ENCODE measurements around the gene R3HCC1L. TPM values are rescaled to one million over a fixed set of nuclear protein-coding genes. Genes with fewer than 3 reads are reported as not detected.

The R3HCC1L gene
- total RNA-seq, 1 experiment from 2014 or later = 11.8 TPM

DNA sequence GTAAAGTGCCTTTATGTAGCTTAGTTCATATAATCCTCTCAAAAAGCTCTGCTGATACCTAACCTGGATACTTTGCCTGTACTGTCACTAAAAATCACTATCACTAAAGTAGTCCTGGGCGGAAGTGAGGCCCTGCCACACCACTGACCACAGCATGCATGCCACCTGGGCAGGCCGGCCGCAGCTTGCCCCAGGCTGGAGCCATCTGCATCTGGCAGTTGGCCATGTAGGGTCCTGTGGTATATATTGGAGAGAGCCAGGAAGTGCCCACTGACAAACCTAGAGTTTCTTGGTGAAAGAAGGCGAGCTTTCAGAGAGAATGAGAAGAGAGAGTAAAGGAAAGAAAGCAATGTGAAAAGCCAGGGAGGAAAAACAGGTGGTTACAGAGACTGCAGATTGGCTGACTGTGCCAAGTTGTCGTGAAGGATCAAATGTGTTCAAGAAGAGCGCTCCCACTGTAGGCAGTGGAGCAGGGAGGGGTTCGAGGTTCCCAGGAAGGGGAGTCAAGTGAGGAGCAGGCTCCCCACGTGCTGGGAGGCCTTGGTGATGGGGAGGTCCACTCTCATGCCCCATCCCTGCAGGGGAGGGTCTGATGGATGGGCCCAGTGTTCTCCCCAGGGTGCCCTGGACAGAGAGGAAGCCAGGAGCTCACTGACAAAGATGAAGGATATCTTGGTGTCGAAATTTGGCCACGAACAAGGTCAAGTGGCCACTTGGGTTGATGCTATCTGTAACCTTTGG lies 119.9 kb downstream of the R3HCC1L start:
- H3K27ac Mint-ChIP-seq (ENCODE audit: unreplicated experiment) = no peak overlapping the region
- H3K9me3 Mint-ChIP-seq (ENCODE audit: low read depth, unreplicated experiment) = no peaks in the 10 kb centered on the region
- CTCF ChIA-PET = no interaction called here
- H3K4me1 Mint-ChIP-seq (ENCODE audit: low read depth, unreplicated experiment) = no peaks in the 10 kb centered on the region
- no peak overlapping the region for H3K4me3 Mint-ChIP-seq (ENCODE audit: low read depth, unreplicated experiment)
- TF ChIP-seq, protein P1, sequence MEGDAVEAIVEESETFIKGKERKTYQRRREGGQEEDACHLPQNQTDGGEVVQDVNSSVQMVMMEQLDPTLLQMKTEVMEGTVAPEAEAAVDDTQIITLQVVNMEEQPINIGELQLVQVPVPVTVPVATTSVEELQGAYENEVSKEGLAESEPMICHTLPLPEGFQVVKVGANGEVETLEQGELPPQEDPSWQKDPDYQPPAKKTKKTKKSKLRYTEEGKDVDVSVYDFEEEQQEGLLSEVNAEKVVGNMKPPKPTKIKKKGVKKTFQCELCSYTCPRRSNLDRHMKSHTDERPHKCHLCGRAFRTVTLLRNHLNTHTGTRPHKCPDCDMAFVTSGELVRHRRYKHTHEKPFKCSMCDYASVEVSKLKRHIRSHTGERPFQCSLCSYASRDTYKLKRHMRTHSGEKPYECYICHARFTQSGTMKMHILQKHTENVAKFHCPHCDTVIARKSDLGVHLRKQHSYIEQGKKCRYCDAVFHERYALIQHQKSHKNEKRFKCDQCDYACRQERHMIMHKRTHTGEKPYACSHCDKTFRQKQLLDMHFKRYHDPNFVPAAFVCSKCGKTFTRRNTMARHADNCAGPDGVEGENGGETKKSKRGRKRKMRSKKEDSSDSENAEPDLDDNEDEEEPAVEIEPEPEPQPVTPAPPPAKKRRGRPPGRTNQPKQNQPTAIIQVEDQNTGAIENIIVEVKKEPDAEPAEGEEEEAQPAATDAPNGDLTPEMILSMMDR (IDR thresholded peaks at IDR 0.05; ENCODE audit: unreplicated experiment) = no peak
- no peaks in the 10 kb centered on the region for H3K27me3 Mint-ChIP-seq (ENCODE audit: unreplicated experiment)
- H3K36me3 Mint-ChIP-seq (ENCODE audit: insufficient read depth, unreplicated experiment) = peaks cover 4% of the 10 kb centered on the region
- no TSS peak for BruUV-seq (replicated peaks)
- intact Hi-C loops (cut with micrococcal nuclease; ENCODE audit: unreplicated experiment) = no loop called here
- DNase-seq = no peak

DNA sequence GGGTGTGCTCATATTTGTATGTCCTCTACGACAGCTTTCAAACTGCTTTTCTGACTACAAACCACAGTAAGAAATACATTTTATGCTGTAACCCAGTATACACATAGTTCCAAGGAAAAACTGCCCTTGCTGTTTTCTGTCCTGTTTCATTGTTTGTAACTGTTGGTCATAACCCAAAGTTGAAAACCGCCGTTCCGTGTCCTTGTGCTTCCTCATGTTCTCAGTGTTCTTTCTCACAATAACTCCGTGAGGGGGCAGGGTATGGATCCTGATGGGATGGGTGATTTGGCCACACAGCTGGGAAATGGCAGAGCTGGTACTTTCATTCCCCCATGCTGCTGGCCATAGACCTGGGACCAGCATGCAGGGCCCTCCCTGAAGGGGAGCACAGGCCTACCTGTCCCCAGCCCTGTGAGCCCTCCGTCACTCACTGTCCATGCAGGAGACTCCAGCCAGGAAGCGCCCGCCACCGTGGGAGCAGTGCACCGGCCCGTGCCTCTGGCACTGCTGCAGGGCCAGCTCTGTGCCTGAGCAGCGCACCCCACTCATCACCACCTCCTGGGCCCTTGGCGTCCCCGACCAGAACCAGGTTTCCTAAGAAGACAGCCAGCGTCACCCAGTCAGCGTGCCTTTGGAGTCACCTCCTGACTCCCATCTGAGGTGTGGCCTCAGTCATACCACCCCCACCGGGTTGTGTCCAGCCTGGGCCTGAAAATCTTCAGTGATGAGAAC lies 120.9 kb downstream of the R3HCC1L start:
- intact Hi-C loops (cut with micrococcal nuclease; ENCODE audit: unreplicated experiment) = no loop called here

DNA sequence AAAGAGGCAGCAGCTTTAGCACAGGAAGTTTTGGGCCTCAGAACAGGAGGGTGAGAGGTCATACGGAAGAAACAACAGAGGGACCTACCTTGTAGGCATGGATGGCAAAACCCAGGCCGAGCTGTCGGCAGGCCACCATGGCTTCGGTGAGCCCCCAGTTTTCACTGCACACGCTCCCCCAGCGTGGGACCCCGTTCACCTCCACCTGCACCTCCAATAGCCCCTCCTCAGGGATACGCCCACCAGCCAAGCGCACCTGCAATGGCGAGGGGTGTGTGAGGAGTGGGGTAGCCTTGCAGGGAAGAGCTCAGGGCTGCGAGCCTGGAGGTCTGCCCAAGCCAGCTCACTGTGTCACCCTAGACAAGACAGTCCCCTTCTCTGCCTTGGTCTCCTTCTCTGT lies 122.2 kb downstream of the R3HCC1L start:
- no TSS peak for BruUV-seq (replicated peaks)

More for the DNA sequence above, 120.9 kb downstream of the R3HCC1L start:
- Mint-ChIP-seq H3K27ac (ENCODE audit: unreplicated experiment) (no peak overlapping the region), H3K4me3 (ENCODE audit: low read depth, unreplicated experiment) (no peak overlapping the region), H3K4me1 (ENCODE audit: low read depth, unreplicated experiment) (no peaks in the 10 kb centered on the region), H3K27me3 (ENCODE audit: unreplicated experiment) (no peaks in the 10 kb centered on the region), H3K9me3 (ENCODE audit: low read depth, unreplicated experiment) (no peaks in the 10 kb centered on the region), H3K36me3 (ENCODE audit: insufficient read depth, unreplicated experiment) (peaks cover 4% of the 10 kb centered on the region)
- CTCF ChIA-PET = no interaction called here
- TF ChIP-seq, protein P1 (IDR thresholded peaks at IDR 0.05; ENCODE audit: unreplicated experiment) = no peak
- BruUV-seq (replicated peaks) = no TSS peak
- DNase-seq = no peak

DNA sequence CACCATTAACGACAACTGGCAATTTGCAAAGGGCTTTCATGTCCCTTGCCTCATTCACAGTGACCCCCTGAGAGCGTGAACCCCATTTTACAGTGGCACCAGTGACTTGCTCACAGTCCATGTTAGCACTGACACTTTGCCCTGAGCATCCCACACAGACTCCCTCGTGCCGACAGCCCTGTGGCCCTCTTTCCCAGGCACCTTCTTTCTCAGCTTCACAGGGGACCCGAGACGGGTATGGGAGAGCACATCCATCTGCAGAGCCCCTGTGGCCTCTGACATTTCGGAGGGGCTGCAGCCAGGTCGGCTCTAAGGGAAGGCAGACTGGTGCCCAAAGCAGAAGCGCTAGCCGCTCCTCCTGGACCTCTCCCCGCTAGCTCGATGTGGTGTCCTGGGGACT lies 122.7 kb downstream of the R3HCC1L start:
- TF ChIP-seq, protein P1 (IDR thresholded peaks at IDR 0.05; ENCODE audit: unreplicated experiment) = no peak
- H3K27me3 Mint-ChIP-seq (ENCODE audit: unreplicated experiment) = no peaks in the 10 kb centered on the region
- CTCF ChIA-PET = no interaction called here
- BruUV-seq (replicated peaks) = no TSS peak
- no peak overlapping the region for H3K4me3 Mint-ChIP-seq (ENCODE audit: low read depth, unreplicated experiment)
- no peaks in the 10 kb centered on the region for H3K9me3 Mint-ChIP-seq (ENCODE audit: low read depth, unreplicated experiment)
- intact Hi-C loops (cut with micrococcal nuclease; ENCODE audit: unreplicated experiment) = no loop called here
- H3K4me1 Mint-ChIP-seq (ENCODE audit: low read depth, unreplicated experiment) = no peaks in the 10 kb centered on the region
- no peak for DNase-seq
- H3K36me3 Mint-ChIP-seq (ENCODE audit: insufficient read depth, unreplicated experiment) = peaks cover 4% of the 10 kb centered on the region
- no peak overlapping the region for H3K27ac Mint-ChIP-seq (ENCODE audit: unreplicated experiment)

More for the DNA sequence above, 122.2 kb downstream of the R3HCC1L start:
- Mint-ChIP-seq H3K27me3 (ENCODE audit: unreplicated experiment) (no peaks in the 10 kb centered on the region), H3K27ac (ENCODE audit: unreplicated experiment) (no peak overlapping the region), H3K4me1 (ENCODE audit: low read depth, unreplicated experiment) (no peaks in the 10 kb centered on the region), H3K36me3 (ENCODE audit: insufficient read depth, unreplicated experiment) (peaks cover 4% of the 10 kb centered on the region), H3K4me3 (ENCODE audit: low read depth, unreplicated experiment) (no peak overlapping the region), H3K9me3 (ENCODE audit: low read depth, unreplicated experiment) (no peaks in the 10 kb centered on the region)
- intact Hi-C loops (cut with micrococcal nuclease; ENCODE audit: unreplicated experiment) = no loop called here
- no peak for DNase-seq
- CTCF ChIA-PET = no interaction called here
- TF ChIP-seq, protein P1 (IDR thresholded peaks at IDR 0.05; ENCODE audit: unreplicated experiment) = no peak

All from Calu3 (cell line).